Hepatocyte (in vitro differentiated cells): Measurements from ENCODE around the gene SLMAP. TPM values are rescaled to one million over a fixed set of nuclear protein-coding genes. Genes with fewer than 3 reads are reported as not detected.

Experiments
- DNase-seq: peaks from one replicate; pipeline ENCODE4 v3.0.0-alpha.2; 2016; ENCODE audit warnings: low spot score
- H2AFZ ChIP-seq: fragments of 200-600 bp; sonication (generic); 2 replicates; pipeline ENCODE4 v1.6.0; 2016; ENCODE audit warnings: antibody characterized with exemption, mild to moderate bottlenecking
- H3K27ac ChIP-seq: fragments of 200-600 bp; sonication (generic); 2 replicates; pipeline ENCODE4 v1.5.1; 2016; ENCODE audit warnings: mild to moderate bottlenecking
- H3K27me3 ChIP-seq: fragments of 200-600 bp; sonication (generic); 2 replicates; pipeline ENCODE4 v1.6.1; 2016
- H3K36me3 ChIP-seq: fragments of 200-600 bp; sonication (generic); replicated peaks from 2 replicates; pipeline ENCODE4 v1.5.1; 2016; ENCODE audit warnings: low read depth; ENCODE audit not compliant: insufficient read depth
- H3K4me1 ChIP-seq: fragments of 200-600 bp; sonication (generic); 2 replicates; pipeline ENCODE4 v1.5.1; 2016; ENCODE audit warnings: mild to moderate bottlenecking, moderate library complexity; ENCODE audit not compliant: insufficient read depth
- H3K4me2 ChIP-seq: fragments of 200-600 bp; sonication (generic); 2 replicates; pipeline ENCODE4 v1.6.0; 2016
- H3K4me3 ChIP-seq: fragments of 200-600 bp; sonication (generic); 2 replicates; pipeline ENCODE4 v1.5.1; 2016; ENCODE audit warnings: mild to moderate bottlenecking
- H3K79me2 ChIP-seq: fragments of 200-600 bp; sonication (generic); 2 replicates; pipeline ENCODE4 v1.6.0; 2017; ENCODE audit warnings: mild to moderate bottlenecking
- H3K9me2 ChIP-seq: fragments of 200-600 bp; sonication (generic); replicated peaks from 2 replicates; pipeline ENCODE4 v1.6.0; 2017; ENCODE audit warnings: mild to moderate bottlenecking; ENCODE audit not compliant: insufficient read depth
- H3K9me3 ChIP-seq: fragments of 200-600 bp; sonication (generic); 2 replicates; pipeline ENCODE4 v1.5.1; 2016; ENCODE audit warnings: low read depth, mild to moderate bottlenecking
- H4K20me1 ChIP-seq: fragments of 200-600 bp; sonication (generic); 2 replicates; pipeline ENCODE4 v1.6.0; 2016; ENCODE audit warnings: mild to moderate bottlenecking; ENCODE audit not compliant: insufficient read depth, poor library complexity, severe bottlenecking
- CTCF ChIP-seq: fragments of 200-600 bp; sonication (generic); IDR thresholded peaks from 2 replicates; pipeline ENCODE4 v1.5.1; 2016; ENCODE audit warnings: antibody characterized with exemption, mild to moderate bottlenecking; ENCODE audit not compliant: poor library complexity
- EZH2 ChIP-seq: fragments of 200-600 bp; sonication (generic); IDR thresholded peaks from 2 replicates; pipeline ENCODE4 v1.6.1; 2016; ENCODE audit warnings: antibody characterized with exemption, mild to moderate bottlenecking, borderline replicate concordance
- EZH2phosphoT487 ChIP-seq: fragments of 200-600 bp; sonication (generic); IDR thresholded peaks from one replicate; pipeline ENCODE4 v1.6.1; 2018; ENCODE audit warnings: antibody characterized with exemption, mild to moderate bottlenecking, low read depth, moderate library complexity; ENCODE audit not compliant: unreplicated experiment, severe bottlenecking
- WGBS: methylation state at CpG from one replicate; pipeline ENCODE4 v1.1.6; 2016; ENCODE audit warnings: low lambda C conversion rate; ENCODE audit errors: missing lambda C conversion rate; 5-methylcytosine and 5-hydroxymethylcytosine counted together
- polyA plus RNA-seq: library from polyadenylated mRNA; unstranded; fragments of >200 nt; fragmentation: Nextera tagmentation; extraction: Ambion mirVana; gene quantifications from 2 replicates; pipeline ENCODE4 v1.2.1, GENCODE V29; 2016
- total RNA-seq: library from RNA; depleted of rRNA; stranded (reverse); fragments of >200 nt; gene quantifications from 2 replicates; pipeline ENCODE4 v1.2.3, GENCODE V29; 2014

Gene SLMAP
- total and polyA plus RNA-seq, 2 experiments from 2014 or later, result 22.8 to 46.0 TPM

GRCh38 chr3:57900786-57901185 lies 144.7 kb downstream of the SLMAP start:
- Histone ChIP-seq H3K27me3 (no peaks in the 10 kb centered on the region), H3K9me2 (no peaks in the 10 kb centered on the region), H3K9me3 (no peaks in the 10 kb centered on the region), H3K36me3 (no peaks in the 10 kb centered on the region), H2AFZ (no peak overlapping the region), H3K4me2 (no peak overlapping the region), H3K4me3 (no peak overlapping the region), H4K20me1 (no peaks in the 10 kb centered on the region), H3K79me2 (no peaks in the 10 kb centered on the region), H3K4me1 (peaks cover 5% of the 10 kb centered on the region), H3K27ac (no peak overlapping the region)
- TF ChIP-seq EZH2, result no peak
- TF ChIP-seq EZH2phosphoT487, result no peak
- no peak for TF ChIP-seq CTCF
- WGBS, result 100% methylated on average over 2 of the region's 2 CpGs
- no peak for DNase-seq

- 93% methylated on average over 3 of the region's 3 CpGs for WGBS
- H3K4me2 ChIP-seq, result no peak overlapping the region
- no peak for DNase-seq
- no peaks in the 10 kb centered on the region for H3K36me3 ChIP-seq
- no peak overlapping the region for H3K4me3 ChIP-seq
- no peaks in the 10 kb centered on the region for H3K4me1 ChIP-seq
- H4K20me1 ChIP-seq, result no peaks in the 10 kb centered on the region
- no peaks in the 10 kb centered on the region for H3K9me2 ChIP-seq
- H3K9me3 ChIP-seq, result no peaks in the 10 kb centered on the region
- H2AFZ ChIP-seq, result no peak overlapping the region
- TF ChIP-seq CTCF (no peak), EZH2 (no peak), EZH2phosphoT487 (no peak)
- no peak overlapping the region for H3K27ac ChIP-seq
- no peaks in the 10 kb centered on the region for H3K79me2 ChIP-seq
- H3K27me3 ChIP-seq, result no peaks in the 10 kb centered on the region
Observed at GRCh38 chr3:57903124-57903890, 147.2 kb downstream of the SLMAP start.

- Histone ChIP-seq H3K9me2 (no peaks in the 10 kb centered on the region), H3K4me2 (no peak overlapping the region), H3K9me3 (no peaks in the 10 kb centered on the region), H3K79me2 (no peaks in the 10 kb centered on the region), H3K4me3 (no peak overlapping the region), H2AFZ (no peak overlapping the region), H3K27ac (no peak overlapping the region), H4K20me1 (no peaks in the 10 kb centered on the region), H3K36me3 (no peaks in the 10 kb centered on the region), H3K27me3 (no peaks in the 10 kb centered on the region), H3K4me1 (no peaks in the 10 kb centered on the region)
- no peak for DNase-seq
- 87% methylated on average over 2 of the region's 2 CpGs for WGBS
- TF ChIP-seq EZH2phosphoT487, result no peak
- TF ChIP-seq EZH2, result no peak
- TF ChIP-seq CTCF, result peak; percentile 22
Observed at GRCh38 chr3:57910990-57911389, 154.9 kb downstream of the SLMAP start.
